Glutamatergic neuron (in vitro differentiated cells): ENCODE results near the gene TRNT1. TPM values are rescaled to one million over a fixed set of nuclear protein-coding genes. Genes with fewer than 3 reads are reported as not detected.

Experiments
- DNase-seq: peaks from one replicate; pipeline ENCODE4 v3.0.0; 2022
- H3K27ac Mint-ChIP-seq: one replicate; pipeline ENCODE4 v1.8.0; 2020; ENCODE audit warnings: mild to moderate bottlenecking, mixed read lengths, inconsistent platforms; ENCODE audit not compliant: unreplicated experiment
- H3K27me3 Mint-ChIP-seq: one replicate; pipeline ENCODE4 v1.8.0; 2020; ENCODE audit warnings: mild to moderate bottlenecking, moderate library complexity, mixed read lengths, inconsistent platforms; ENCODE audit not compliant: unreplicated experiment
- H3K36me3 Mint-ChIP-seq: one replicate; pipeline ENCODE4 v1.8.0; 2020; ENCODE audit warnings: mild to moderate bottlenecking, mixed read lengths, inconsistent platforms; ENCODE audit not compliant: unreplicated experiment
- H3K4me1 Mint-ChIP-seq: one replicate; pipeline ENCODE4 v1.8.0; 2020; ENCODE audit warnings: mild to moderate bottlenecking, low read depth, mixed read lengths, inconsistent platforms; ENCODE audit not compliant: unreplicated experiment
- H3K4me3 Mint-ChIP-seq: one replicate; pipeline ENCODE4 v1.8.0; 2020; ENCODE audit warnings: mild to moderate bottlenecking, mixed read lengths, inconsistent platforms; ENCODE audit not compliant: unreplicated experiment
- H3K9me3 Mint-ChIP-seq: one replicate; pipeline ENCODE4 v1.8.0; 2020; ENCODE audit warnings: mild to moderate bottlenecking, moderate library complexity, mixed read lengths, inconsistent platforms; ENCODE audit not compliant: unreplicated experiment
- total RNA-seq: library from RNA; stranded (reverse); fragmentation: NEBNext Ultra II Directional; extraction: Animal tissue kit (Norgen Biotek cat#: 25700); gene quantifications from one replicate; pipeline ENCODE4 v1.2.1, GENCODE V29; 2021; ENCODE audit not compliant: unreplicated experiment
- TF ChIP-seq, protein P1 (sequence below): fragments of 200-600 bp; sonication (generic); IDR thresholded peaks from one replicate; pipeline ENCODE4 v1.5.0; 2021; ENCODE audit not compliant: partially characterized antibody, unreplicated experiment

The TRNT1 gene
- total RNA-seq, 1 donor from 2014 or later = 27.3 TPM

DNA sequence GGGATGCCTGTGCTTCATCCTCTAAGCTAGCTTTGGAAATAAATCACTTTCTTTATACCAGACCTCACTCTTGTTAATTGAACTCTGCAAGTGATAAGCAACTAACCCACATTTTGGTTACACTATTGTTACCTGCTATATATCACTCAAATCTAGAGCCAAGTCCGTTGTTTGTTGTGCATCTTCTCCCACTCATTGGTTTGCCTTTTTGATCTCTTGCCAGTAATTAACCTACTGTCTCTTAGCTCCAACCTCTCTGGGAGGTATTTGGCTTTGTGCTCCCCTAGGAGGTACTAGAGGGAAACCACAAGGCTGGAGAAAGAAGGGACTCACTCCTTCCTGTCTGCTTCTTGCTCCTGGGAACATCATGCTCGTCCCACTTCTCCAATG is 65.5 kb downstream of the TRNT1 start:
- Mint-ChIP-seq H3K9me3 (no peaks in the 10 kb centered on the region), H3K27me3 (no peaks in the 10 kb centered on the region), H3K4me1 (no peaks in the 10 kb centered on the region), H3K4me3 (no peak overlapping the region), H3K36me3 (no peaks in the 10 kb centered on the region), H3K27ac (no peak overlapping the region)
- no peak for DNase-seq
- TF ChIP-seq, protein P1, sequence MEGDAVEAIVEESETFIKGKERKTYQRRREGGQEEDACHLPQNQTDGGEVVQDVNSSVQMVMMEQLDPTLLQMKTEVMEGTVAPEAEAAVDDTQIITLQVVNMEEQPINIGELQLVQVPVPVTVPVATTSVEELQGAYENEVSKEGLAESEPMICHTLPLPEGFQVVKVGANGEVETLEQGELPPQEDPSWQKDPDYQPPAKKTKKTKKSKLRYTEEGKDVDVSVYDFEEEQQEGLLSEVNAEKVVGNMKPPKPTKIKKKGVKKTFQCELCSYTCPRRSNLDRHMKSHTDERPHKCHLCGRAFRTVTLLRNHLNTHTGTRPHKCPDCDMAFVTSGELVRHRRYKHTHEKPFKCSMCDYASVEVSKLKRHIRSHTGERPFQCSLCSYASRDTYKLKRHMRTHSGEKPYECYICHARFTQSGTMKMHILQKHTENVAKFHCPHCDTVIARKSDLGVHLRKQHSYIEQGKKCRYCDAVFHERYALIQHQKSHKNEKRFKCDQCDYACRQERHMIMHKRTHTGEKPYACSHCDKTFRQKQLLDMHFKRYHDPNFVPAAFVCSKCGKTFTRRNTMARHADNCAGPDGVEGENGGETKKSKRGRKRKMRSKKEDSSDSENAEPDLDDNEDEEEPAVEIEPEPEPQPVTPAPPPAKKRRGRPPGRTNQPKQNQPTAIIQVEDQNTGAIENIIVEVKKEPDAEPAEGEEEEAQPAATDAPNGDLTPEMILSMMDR = no peak

DNA sequence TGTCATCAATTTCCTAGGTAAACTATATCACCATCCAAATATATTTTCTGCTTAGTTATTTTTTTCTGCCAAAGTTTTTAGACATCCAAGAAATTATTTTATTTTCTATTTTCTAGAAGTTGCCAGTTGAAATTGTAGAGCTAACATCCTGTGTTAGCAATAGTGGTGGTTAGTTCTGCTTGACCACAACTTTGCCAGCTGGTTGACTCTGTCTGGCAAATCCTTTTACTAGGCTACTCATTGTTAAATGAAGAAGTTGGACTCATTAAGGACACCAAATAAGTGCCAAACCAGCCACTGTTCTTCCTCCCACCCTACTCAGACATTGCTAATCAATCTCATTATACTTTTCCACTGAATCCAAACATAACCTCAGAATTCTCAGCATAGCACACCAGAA is 68.1 kb downstream of the TRNT1 start:
- H3K27me3 Mint-ChIP-seq = peaks cover 2% of the 10 kb centered on the region
- no peaks in the 10 kb centered on the region for H3K36me3 Mint-ChIP-seq
- H3K9me3 Mint-ChIP-seq = no peaks in the 10 kb centered on the region
- no peak overlapping the region for H3K27ac Mint-ChIP-seq
- H3K4me3 Mint-ChIP-seq = no peak overlapping the region
- TF ChIP-seq, protein P1 = no peak
- H3K4me1 Mint-ChIP-seq = no peaks in the 10 kb centered on the region
- no peak for DNase-seq

DNA sequence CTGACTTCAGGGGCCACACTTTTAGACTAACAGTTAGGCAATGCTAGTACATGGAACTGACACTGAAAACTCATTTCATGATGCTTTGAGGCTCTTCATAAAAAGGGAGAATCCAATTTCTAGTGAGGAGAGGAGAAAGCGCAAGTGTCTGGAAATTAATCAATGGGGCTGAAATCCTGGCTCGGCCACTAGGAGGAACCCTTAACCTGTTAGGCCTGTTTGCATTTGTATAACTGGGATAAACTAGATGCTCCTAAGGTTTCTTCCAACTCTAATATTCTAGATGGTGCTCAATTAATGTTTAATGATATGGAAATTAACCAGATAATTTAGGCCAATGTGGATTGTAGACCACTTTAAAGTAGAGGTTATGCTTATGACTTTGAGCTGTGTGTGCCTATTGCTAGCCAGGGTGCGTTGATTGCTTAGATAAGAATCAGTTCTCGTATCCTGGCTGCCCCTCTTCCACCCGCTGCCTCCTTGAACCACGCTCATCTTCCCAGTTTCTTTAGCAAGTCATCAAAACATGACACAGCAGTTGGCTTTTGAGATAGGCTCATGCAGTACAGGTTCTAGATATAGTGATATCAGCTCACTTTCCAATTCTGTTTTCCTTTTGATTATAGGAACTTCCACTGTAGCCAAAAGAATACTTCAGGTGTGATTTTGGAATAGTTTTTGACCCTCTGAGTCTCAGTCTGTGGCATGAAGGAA is 69.6 kb downstream of the TRNT1 start:
- Mint-ChIP-seq H3K9me3 (peaks cover 1% of the 10 kb centered on the region), H3K36me3 (no peaks in the 10 kb centered on the region), H3K27ac (no peak overlapping the region), H3K4me1 (peaks cover 6% of the 10 kb centered on the region), H3K4me3 (no peak overlapping the region), H3K27me3 (peaks cover 2% of the 10 kb centered on the region)
- peak; percentile 63 for DNase-seq
- TF ChIP-seq, protein P1 = peak; percentile 75

Other genes with a start within 250 kb of the TRNT1 start
- not detected for gene IL5RA, start 16.6 kb upstream of the TRNT1 start, total RNA-seq
- 52.6 TPM for gene CRBN, start 52.8 kb downstream of the TRNT1 start, total RNA-seq